HL-60 (cell line): ENCODE data around the gene MPO.

ENCODE experiments used
- CTCF ChIP-seq: IDR thresholded peaks from one replicate; pipeline ENCODE4 v1.5.1; 2011; ENCODE audit warnings: low read length, control low read depth, inconsistent platforms; ENCODE audit not compliant: insufficient read depth
- REST ChIP-seq: IDR thresholded peaks from 2 replicates; pipeline ENCODE4 v1.6.1; 2012; ENCODE audit warnings: low read depth; ENCODE audit not compliant: insufficient replicate concordance

GRCh38 chr17:58282442-58282841, 1.7 kb upstream of the MPO start:
- TF ChIP-seq REST (no peak), CTCF (no peak)
